ENCODE results near the gene TTLL12. TPM values are rescaled to one million over a fixed set of nuclear protein-coding genes. Genes with fewer than 3 reads are reported as not detected.

Gene TTLL12
- total RNA-seq: 10 to 100 TPM; 22.4 to 23.2 TPM

DNA sequence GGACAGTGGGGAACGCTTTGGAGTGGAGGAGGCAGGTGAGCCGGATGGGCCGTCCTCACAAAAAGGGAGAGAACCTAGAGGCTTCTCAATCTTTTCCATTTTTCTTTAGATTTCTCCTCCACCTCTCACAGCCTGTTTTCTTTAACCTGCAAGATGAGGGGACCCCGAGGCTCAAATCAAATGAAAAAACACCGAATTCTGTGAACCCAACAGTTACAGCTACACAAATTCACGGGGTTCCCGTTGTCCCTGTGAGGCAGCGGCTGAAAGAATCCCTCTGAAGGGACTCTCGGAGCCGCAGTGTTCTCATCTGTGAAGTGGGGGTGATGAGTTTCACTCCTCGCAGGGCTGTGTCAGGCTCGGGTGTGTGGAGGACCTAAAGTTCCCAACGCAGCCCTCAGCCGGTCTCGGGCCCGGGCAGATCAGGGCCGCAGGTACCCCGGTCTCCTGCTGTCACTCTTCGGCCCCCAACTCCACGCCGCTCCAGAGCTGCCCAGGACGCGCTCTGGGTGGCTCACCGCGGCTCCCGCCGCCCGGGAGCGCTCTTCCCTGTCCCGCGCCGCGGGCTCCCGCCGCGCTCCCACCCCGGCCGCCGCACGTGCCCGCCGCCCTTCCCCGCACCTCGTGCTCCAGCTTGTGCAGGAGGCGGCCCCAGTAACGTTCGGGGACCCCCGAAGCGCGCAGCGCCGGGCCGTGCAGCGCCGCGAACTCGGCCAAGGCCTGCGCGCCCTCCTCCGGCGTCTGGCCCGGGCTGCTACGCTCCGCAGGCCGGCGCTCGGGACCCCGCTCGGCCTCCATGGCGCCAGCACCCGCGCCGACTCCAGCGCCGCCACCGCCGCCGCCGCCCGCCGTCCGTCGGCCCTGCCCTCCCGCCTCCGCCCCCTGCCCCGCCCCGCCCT, at the start of gene TTLL12:
TTLL12 (minus strand) TSS at position 863 of the 899 bp plus-strand sequence; CDS start at position 798, 65 bp downstream.
- ATAC-seq (ENCODE audit: insufficient number of reproducible peaks, low FRiP score, low read depth) (no peak), DNase-seq (ENCODE audit: low spot score) (no peak)
- H3K36me3 ChIP-seq: no peaks in the 10 kb centered on the region
- peak within 1 kb of the TSS; percentile 88 for H3K4me3 ChIP-seq
- TF ChIP-seq, protein P1, sequence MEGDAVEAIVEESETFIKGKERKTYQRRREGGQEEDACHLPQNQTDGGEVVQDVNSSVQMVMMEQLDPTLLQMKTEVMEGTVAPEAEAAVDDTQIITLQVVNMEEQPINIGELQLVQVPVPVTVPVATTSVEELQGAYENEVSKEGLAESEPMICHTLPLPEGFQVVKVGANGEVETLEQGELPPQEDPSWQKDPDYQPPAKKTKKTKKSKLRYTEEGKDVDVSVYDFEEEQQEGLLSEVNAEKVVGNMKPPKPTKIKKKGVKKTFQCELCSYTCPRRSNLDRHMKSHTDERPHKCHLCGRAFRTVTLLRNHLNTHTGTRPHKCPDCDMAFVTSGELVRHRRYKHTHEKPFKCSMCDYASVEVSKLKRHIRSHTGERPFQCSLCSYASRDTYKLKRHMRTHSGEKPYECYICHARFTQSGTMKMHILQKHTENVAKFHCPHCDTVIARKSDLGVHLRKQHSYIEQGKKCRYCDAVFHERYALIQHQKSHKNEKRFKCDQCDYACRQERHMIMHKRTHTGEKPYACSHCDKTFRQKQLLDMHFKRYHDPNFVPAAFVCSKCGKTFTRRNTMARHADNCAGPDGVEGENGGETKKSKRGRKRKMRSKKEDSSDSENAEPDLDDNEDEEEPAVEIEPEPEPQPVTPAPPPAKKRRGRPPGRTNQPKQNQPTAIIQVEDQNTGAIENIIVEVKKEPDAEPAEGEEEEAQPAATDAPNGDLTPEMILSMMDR (IDR thresholded peaks at IDR 0.05): no peak
- H3K4me1 ChIP-seq (ENCODE audit: control insufficient read depth in 1 of 2, low read depth in 2 of 2): peaks cover 4 to 19% of the 10 kb centered on the region in 2 donors
- peak within 1 kb of the TSS; percentile 91 to 92 for H3K27ac ChIP-seq
- H3K9me3 ChIP-seq: no peaks in the 10 kb centered on the region
- H3K27me3 ChIP-seq (replicated peaks; ENCODE audit: insufficient read depth): no peaks in the 10 kb centered on the region

- H3K27ac ChIP-seq: no peak overlapping the region
- DNase-seq (ENCODE audit: low spot score) (no peak), ATAC-seq (ENCODE audit: insufficient number of reproducible peaks, low FRiP score, low read depth) (no peak)
- H3K27me3 ChIP-seq (replicated peaks; ENCODE audit: insufficient read depth): no peaks in the 10 kb centered on the region
- no peak overlapping the region for H3K4me3 ChIP-seq
- H3K36me3 ChIP-seq: no peaks in the 10 kb centered on the region
- H3K9me3 ChIP-seq: no peaks in the 10 kb centered on the region
- TF ChIP-seq, protein P1 (IDR thresholded peaks at IDR 0.05): no peak
- peaks cover 0 to 30% of the 10 kb centered on the region in 2 donors for H3K4me1 ChIP-seq (ENCODE audit: control insufficient read depth in 1 of 2, low read depth in 2 of 2)
Measured at GRCh38 chr22:43235445-43236409, 48.8 kb upstream of the TTLL12 start.

GRCh38 chr22:43234264-43234988, 47.5 kb upstream of the TTLL12 start:
- Histone ChIP-seq H3K27me3 (replicated peaks; ENCODE audit: insufficient read depth) (no peaks in the 10 kb centered on the region), H3K4me1 (ENCODE audit: control insufficient read depth in 1 of 2, low read depth in 2 of 2) (peaks cover 0 to 24% of the 10 kb centered on the region in 2 donors), H3K27ac (no peak overlapping the region), H3K36me3 (no peaks in the 10 kb centered on the region), H3K9me3 (no peaks in the 10 kb centered on the region), H3K4me3 (no peak overlapping the region)
- no peak for DNase-seq (ENCODE audit: low spot score)
- TF ChIP-seq, protein P1 (IDR thresholded peaks at IDR 0.05): no peak
- no peak for ATAC-seq (ENCODE audit: insufficient number of reproducible peaks, low FRiP score, low read depth)

DNA sequence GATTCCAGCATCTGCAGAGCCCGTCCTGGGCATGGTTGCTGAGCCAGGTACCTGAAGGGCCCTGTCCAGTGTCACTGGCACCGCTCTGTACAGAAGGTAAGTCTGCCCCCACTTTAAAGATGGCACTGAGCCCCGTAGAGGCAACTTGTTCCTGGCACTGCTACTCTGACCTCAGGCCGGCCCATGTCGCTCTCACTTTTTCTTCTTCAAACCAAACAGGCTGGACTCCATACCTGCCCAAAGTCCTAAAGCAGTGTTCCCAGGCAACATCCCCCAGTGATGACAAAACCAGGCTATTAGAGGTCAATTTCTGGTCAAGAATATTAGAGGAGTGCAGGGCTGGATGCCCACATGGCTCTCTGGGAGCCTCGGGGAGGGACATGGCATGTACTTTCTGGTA, 46.6 kb upstream of the TTLL12 start:
- Histone ChIP-seq H3K27me3 (replicated peaks; ENCODE audit: insufficient read depth) (no peaks in the 10 kb centered on the region), H3K9me3 (no peaks in the 10 kb centered on the region), H3K4me3 (no peak overlapping the region), H3K4me1 (ENCODE audit: control insufficient read depth in 1 of 2, low read depth in 2 of 2) (peaks cover 0 to 15% of the 10 kb centered on the region in 2 donors), H3K27ac (no peak overlapping the region), H3K36me3 (no peaks in the 10 kb centered on the region)
- ATAC-seq (ENCODE audit: insufficient number of reproducible peaks, low FRiP score, low read depth): no peak
- TF ChIP-seq, protein P1 (IDR thresholded peaks at IDR 0.05): no peak
- DNase-seq (ENCODE audit: low spot score): no peak

Measured in thoracic aorta (tissue), 2 donors.